ENCODE data around the gene BTD. TPM values are rescaled to one million over a fixed set of nuclear protein-coding genes. Genes with fewer than 3 reads are reported as not detected.

BTD gene
- total RNA-seq, 1 donor from 2014 or later, result 11.7 TPM

- no peaks in the 10 kb centered on the region for H3K27me3 ChIP-seq
- Mint-ChIP-seq H3K27me3 (ENCODE audit: insufficient read depth, low read depth) (peaks cover 2% of the 10 kb centered on the region), H3K4me1 (no peaks in the 10 kb centered on the region), H3K27ac (no peak overlapping the region), H3K36me3 (peaks cover 4% of the 10 kb centered on the region), H3K9me3 (no peaks in the 10 kb centered on the region), H3K4me3 (no peak overlapping the region)
- no peaks in the 10 kb centered on the region for H3K9me3 ChIP-seq (ENCODE audit: low read depth)
- peaks cover 31% of the 10 kb centered on the region for H3K36me3 ChIP-seq
- H2AFZ ChIP-seq (replicated peaks), result no peak overlapping the region
- DNase-seq (ENCODE audit: low spot score), result no peak
- TF ChIP-seq EZH2 (IDR thresholded peaks at IDR 0.05) (no peak), EZH2phosphoT487 (IDR thresholded peaks at IDR 0.05) (no peak)
- TF ChIP-seq, protein P1, sequence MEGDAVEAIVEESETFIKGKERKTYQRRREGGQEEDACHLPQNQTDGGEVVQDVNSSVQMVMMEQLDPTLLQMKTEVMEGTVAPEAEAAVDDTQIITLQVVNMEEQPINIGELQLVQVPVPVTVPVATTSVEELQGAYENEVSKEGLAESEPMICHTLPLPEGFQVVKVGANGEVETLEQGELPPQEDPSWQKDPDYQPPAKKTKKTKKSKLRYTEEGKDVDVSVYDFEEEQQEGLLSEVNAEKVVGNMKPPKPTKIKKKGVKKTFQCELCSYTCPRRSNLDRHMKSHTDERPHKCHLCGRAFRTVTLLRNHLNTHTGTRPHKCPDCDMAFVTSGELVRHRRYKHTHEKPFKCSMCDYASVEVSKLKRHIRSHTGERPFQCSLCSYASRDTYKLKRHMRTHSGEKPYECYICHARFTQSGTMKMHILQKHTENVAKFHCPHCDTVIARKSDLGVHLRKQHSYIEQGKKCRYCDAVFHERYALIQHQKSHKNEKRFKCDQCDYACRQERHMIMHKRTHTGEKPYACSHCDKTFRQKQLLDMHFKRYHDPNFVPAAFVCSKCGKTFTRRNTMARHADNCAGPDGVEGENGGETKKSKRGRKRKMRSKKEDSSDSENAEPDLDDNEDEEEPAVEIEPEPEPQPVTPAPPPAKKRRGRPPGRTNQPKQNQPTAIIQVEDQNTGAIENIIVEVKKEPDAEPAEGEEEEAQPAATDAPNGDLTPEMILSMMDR (IDR thresholded peaks at IDR 0.05), result no peak
- H3K4me1 ChIP-seq, result no peaks in the 10 kb centered on the region
- H3K79me2 ChIP-seq (ENCODE audit: low read depth), result no peaks in the 10 kb centered on the region
- no peak overlapping the region for H3K27ac ChIP-seq
- H3K4me2 ChIP-seq, result no peak overlapping the region
- H4K20me1 ChIP-seq (ENCODE audit: low read depth), result no peaks in the 10 kb centered on the region
- peaks cover 24% of the 10 kb centered on the region for H3F3A ChIP-seq (ENCODE audit: low read depth)
- no peak overlapping the region for H3K4me3 ChIP-seq
- H3K9ac ChIP-seq, result no peak overlapping the region
These were observed 9.6 kb upstream of the BTD start for GRCh38 chr3:15591928-15592327.

GRCh38 chr3:15592968-15593367 lies 8.6 kb upstream of the BTD start:
- H3F3A ChIP-seq (ENCODE audit: low read depth), result peaks cover 24% of the 10 kb centered on the region
- no peak overlapping the region for H3K27ac ChIP-seq
- H3K9me3 ChIP-seq (ENCODE audit: low read depth), result no peaks in the 10 kb centered on the region
- peaks cover 33% of the 10 kb centered on the region for H3K36me3 ChIP-seq
- no peaks in the 10 kb centered on the region for H3K4me1 ChIP-seq
- peaks cover 2% of the 10 kb centered on the region for H3K27me3 Mint-ChIP-seq (ENCODE audit: insufficient read depth, low read depth)
- H3K79me2 ChIP-seq (ENCODE audit: low read depth), result no peaks in the 10 kb centered on the region
- H4K20me1 ChIP-seq (ENCODE audit: low read depth), result no peaks in the 10 kb centered on the region
- no peak overlapping the region for H3K27ac Mint-ChIP-seq
- DNase-seq (ENCODE audit: low spot score), result no peak
- no peaks in the 10 kb centered on the region for H3K4me1 Mint-ChIP-seq
- H3K36me3 Mint-ChIP-seq, result peaks cover 7% of the 10 kb centered on the region
- no peak overlapping the region for H3K9ac ChIP-seq
- H3K4me3 ChIP-seq, result no peak overlapping the region
- TF ChIP-seq, protein P1 (IDR thresholded peaks at IDR 0.05), result no peak
- TF ChIP-seq EZH2phosphoT487 (IDR thresholded peaks at IDR 0.05), result no peak
- TF ChIP-seq EZH2 (IDR thresholded peaks at IDR 0.05), result no peak
- H3K27me3 ChIP-seq, result no peaks in the 10 kb centered on the region
- no peak overlapping the region for H3K4me3 Mint-ChIP-seq
- no peak overlapping the region for H2AFZ ChIP-seq (replicated peaks)
- no peak overlapping the region for H3K4me2 ChIP-seq
- H3K9me3 Mint-ChIP-seq, result no peaks in the 10 kb centered on the region

DNA sequence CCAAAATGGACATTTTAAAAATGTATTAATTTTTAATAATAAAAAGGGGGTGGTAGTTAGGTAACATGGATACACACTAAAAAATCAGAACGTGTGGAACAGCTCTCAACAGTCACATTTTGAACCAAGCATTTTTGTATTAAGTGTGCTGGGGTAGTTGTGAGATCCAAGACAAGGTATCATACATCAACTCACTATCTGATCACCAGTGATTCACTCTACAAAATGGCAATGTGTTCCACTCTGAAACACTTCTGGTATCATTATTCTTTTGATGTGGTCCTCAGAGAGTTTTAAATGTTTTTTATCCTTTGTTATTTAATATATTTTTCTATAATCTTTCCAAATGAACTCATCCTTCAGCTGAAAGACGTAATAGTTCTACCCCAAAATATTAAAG lies 5.6 kb upstream of the BTD start:
- Histone ChIP-seq H4K20me1 (ENCODE audit: low read depth) (no peaks in the 10 kb centered on the region), H3K27me3 (no peaks in the 10 kb centered on the region), H3F3A (ENCODE audit: low read depth) (peaks cover 24% of the 10 kb centered on the region), H3K79me2 (ENCODE audit: low read depth) (peaks cover 23% of the 10 kb centered on the region), H2AFZ (replicated peaks) (no peak overlapping the region), H3K9ac (no peak overlapping the region), H3K4me2 (no peak overlapping the region), H3K36me3 (peaks cover 20% of the 10 kb centered on the region), H3K4me1 (peaks cover 5% of the 10 kb centered on the region), H3K27ac (no peak overlapping the region), H3K9me3 (ENCODE audit: low read depth) (no peaks in the 10 kb centered on the region), H3K4me3 (no peak overlapping the region)
- Mint-ChIP-seq H3K4me1 (peaks cover 10% of the 10 kb centered on the region), H3K4me3 (no peak overlapping the region), H3K36me3 (peaks cover 5% of the 10 kb centered on the region), H3K9me3 (no peaks in the 10 kb centered on the region), H3K27me3 (ENCODE audit: insufficient read depth, low read depth) (no peaks in the 10 kb centered on the region), H3K27ac (no peak overlapping the region)
- no peak for DNase-seq (ENCODE audit: low spot score)
- TF ChIP-seq, protein P1 (IDR thresholded peaks at IDR 0.05), result no peak
- TF ChIP-seq EZH2 (IDR thresholded peaks at IDR 0.05) (no peak), EZH2phosphoT487 (IDR thresholded peaks at IDR 0.05) (no peak)

All from neural progenitor cell (in vitro differentiated cells).